ENCODE data around the gene CERS5. TPM values are rescaled to one million over a fixed set of nuclear protein-coding genes. Genes with fewer than 3 reads are reported as not detected.

Gene CERS5
- total and polyA plus RNA-seq, 10 of the 15 experiments (the other 5 are each of a cell fraction or from before 2014, with no cell fraction given), result 6.8 to 50.1 (median 31.8) TPM

- Histone ChIP-seq H3K4me1 (ENCODE audit: control insufficient read depth, insufficient read depth, low read length) (no peaks in the 10 kb centered on the region), H2AFZ (ENCODE audit: control insufficient read depth, low read depth, low read length) (no peak overlapping the region), H4K20me1 (ENCODE audit: control insufficient read depth, insufficient read depth) (no peaks in the 10 kb centered on the region), H3K9me3 (replicated peaks; ENCODE audit: control insufficient read depth, insufficient read depth, low read length) (no peaks in the 10 kb centered on the region), H3K4me3 (no peak overlapping the region), H3K27me3 (replicated peaks in 1 of 2; ENCODE audit: control insufficient read depth in 2 of 2, insufficient read depth in 2 of 2, low read length in 1 of 2) (no peaks in the 10 kb centered on the region), H3K36me3 (ENCODE audit: control insufficient read depth in 2 of 2, insufficient read depth in 2 of 2, low read length in 1 of 2) (peaks cover 25 to 36% of the 10 kb centered on the region in 2 experiments), H3K79me2 (ENCODE audit: control insufficient read depth, insufficient read depth, low read length) (no peaks in the 10 kb centered on the region), H3K27ac (ENCODE audit: control insufficient read depth, insufficient read depth) (no peak overlapping the region), H3K4me2 (ENCODE audit: control insufficient read depth, insufficient read depth) (no peak overlapping the region), H3K9ac (ENCODE audit: control insufficient read depth, insufficient read depth, low read length) (no peak overlapping the region)
- CTCF ChIA-PET, result interaction anchor here (0.6 to 6.5 kb wide), 3 partner anchors 12 to 304 kb away, joined by 3 to 40 read pairs (median 35); partner anchors contain the start of gene COX14
- POLR2A ChIA-PET, result no interaction called here
- ATAC-seq (no peak), FAIRE-seq (no peak), DNase-seq (ENCODE audit: low read depth, low spot score) (no peak)
- intact Hi-C loops (cut with micrococcal nuclease; ENCODE audit: unreplicated experiment), result no loop called here
- BruUV-seq (replicated peaks), result TSS peak; percentile 24
- RAD21 ChIA-PET (ENCODE audit: unreplicated experiment), result no interaction called here
- SMC1A ChIA-PET (ENCODE audit: uncharacterized antibody, unreplicated experiment), result no interaction called here
- in situ Hi-C loops (cut with MboI), result no loop called here
- TF ChIP-seq, protein P1, sequence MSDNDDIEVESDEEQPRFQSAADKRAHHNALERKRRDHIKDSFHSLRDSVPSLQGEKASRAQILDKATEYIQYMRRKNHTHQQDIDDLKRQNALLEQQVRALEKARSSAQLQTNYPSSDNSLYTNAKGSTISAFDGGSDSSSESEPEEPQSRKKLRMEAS (IDR thresholded peaks at IDR 0.05; ENCODE audit: low read depth, low read length), result no peak
- TF ChIP-seq EP300 (IDR thresholded peaks at IDR 0.05; ENCODE audit: borderline replicate concordance in 1 of 2, control insufficient read depth in 1 of 2, low read depth in 2 of 2, low read length in 2 of 2) (no peak), ZNF687 (IDR thresholded peaks at IDR 0.05) (no peak), KDM1A (IDR thresholded peaks at IDR 0.05; ENCODE audit: borderline replicate concordance) (no peak), RUNX3 (IDR thresholded peaks at IDR 0.05; ENCODE audit: low read length) (no peak), NFIC (IDR thresholded peaks at IDR 0.05; ENCODE audit: low read depth, low read length) (no peak), EED (IDR thresholded peaks at IDR 0.05; ENCODE audit: low read depth) (no peak), SREBF2 (IDR thresholded peaks at IDR 0.05; ENCODE audit: low read length) (no peak), NRF1 (conservative IDR thresholded peaks at IDR 0.05; ENCODE audit: low read depth, low read length) (no peak), FOXM1 (IDR thresholded peaks at IDR 0.05; ENCODE audit: low read depth, low read length) (no peak), EGR1 (IDR thresholded peaks at IDR 0.05; ENCODE audit: borderline replicate concordance in 1 of 2, low read depth in 2 of 2, low read length in 2 of 2) (no peak), CREB1 (IDR thresholded peaks at IDR 0.05; ENCODE audit: low read depth) (no peak)
- TF ChIP-seq, protein P2, sequence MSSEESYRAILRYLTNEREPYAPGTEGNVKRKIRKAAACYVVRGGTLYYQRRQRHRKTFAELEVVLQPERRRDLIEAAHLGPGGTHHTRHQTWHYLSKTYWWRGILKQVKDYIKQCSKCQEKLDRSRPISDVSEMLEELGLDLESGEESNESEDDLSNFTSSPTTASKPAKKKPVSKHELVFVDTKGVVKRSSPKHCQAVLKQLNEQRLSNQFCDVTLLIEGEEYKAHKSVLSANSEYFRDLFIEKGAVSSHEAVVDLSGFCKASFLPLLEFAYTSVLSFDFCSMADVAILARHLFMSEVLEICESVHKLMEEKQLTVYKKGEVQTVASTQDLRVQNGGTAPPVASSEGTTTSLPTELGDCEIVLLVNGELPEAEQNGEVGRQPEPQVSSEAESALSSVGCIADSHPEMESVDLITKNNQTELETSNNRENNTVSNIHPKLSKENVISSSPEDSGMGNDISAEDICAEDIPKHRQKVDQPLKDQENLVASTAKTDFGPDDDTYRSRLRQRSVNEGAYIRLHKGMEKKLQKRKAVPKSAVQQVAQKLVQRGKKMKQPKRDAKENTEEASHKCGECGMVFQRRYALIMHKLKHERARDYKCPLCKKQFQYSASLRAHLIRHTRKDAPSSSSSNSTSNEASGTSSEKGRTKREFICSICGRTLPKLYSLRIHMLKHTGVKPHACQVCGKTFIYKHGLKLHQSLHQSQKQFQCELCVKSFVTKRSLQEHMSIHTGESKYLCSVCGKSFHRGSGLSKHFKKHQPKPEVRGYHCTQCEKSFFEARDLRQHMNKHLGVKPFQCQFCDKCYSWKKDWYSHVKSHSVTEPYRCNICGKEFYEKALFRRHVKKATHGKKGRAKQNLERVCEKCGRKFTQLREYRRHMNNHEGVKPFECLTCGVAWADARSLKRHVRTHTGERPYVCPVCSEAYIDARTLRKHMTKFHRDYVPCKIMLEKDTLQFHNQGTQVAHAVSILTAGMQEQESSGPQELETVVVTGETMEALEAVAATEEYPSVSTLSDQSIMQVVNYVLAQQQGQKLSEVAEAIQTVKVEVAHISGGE (CRISPR knock-in tag; IDR thresholded peaks at IDR 0.05), result no peak
- TF ChIP-seq, protein P3, sequence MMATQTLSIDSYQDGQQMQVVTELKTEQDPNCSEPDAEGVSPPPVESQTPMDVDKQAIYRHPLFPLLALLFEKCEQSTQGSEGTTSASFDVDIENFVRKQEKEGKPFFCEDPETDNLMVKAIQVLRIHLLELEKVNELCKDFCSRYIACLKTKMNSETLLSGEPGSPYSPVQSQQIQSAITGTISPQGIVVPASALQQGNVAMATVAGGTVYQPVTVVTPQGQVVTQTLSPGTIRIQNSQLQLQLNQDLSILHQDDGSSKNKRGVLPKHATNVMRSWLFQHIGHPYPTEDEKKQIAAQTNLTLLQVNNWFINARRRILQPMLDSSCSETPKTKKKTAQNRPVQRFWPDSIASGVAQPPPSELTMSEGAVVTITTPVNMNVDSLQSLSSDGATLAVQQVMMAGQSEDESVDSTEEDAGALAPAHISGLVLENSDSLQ (IDR thresholded peaks at IDR 0.05), result no peak
- WGBS (ENCODE audit: insufficient coverage, insufficient replicate concordance, low lambda C conversion rate, missing lambda C conversion rate), result 60% methylated on average over 5 of the region's 5 CpGs
Observed at GRCh38 chr12:50099302-50100008, 67.7 kb downstream of the CERS5 start.
